Progenitor cell of endocrine pancreas (in vitro differentiated cells): ENCODE measurements around the gene DIMT1. TPM values are rescaled to one million over a fixed set of nuclear protein-coding genes. Genes with fewer than 3 reads are reported as not detected.

Experiments used
- DNase-seq: peaks from one replicate; pipeline ENCODE4 v3.0.0; 2021; ENCODE audit warnings: low spot score; ENCODE audit not compliant: unreplicated experiment
- H3K27ac Mint-ChIP-seq: 2 replicates; pipeline ENCODE4 v1.8.0; 2021; ENCODE audit warnings: mild to moderate bottlenecking, moderate library complexity, mixed read lengths
- H3K27me3 Mint-ChIP-seq: 2 replicates; pipeline ENCODE4 v1.8.0; 2021; ENCODE audit warnings: mixed read lengths
- H3K36me3 Mint-ChIP-seq: 2 replicates; pipeline ENCODE4 v1.8.0; 2022; ENCODE audit warnings: mixed read lengths; ENCODE audit not compliant: insufficient read depth
- H3K4me1 Mint-ChIP-seq: 2 replicates; pipeline ENCODE4 v1.8.0; 2021; ENCODE audit warnings: low read depth, mixed read lengths
- H3K4me3 Mint-ChIP-seq: 2 replicates; pipeline ENCODE4 v1.8.0; 2021; ENCODE audit warnings: low read depth, mild to moderate bottlenecking, moderate library complexity, mixed read lengths
- H3K9me3 Mint-ChIP-seq: 2 replicates; pipeline ENCODE4 v1.8.0; 2021; ENCODE audit warnings: low read depth, mixed read lengths
- total RNA-seq: library from RNA; stranded (reverse); gene quantifications from 2 replicates; pipeline ENCODE4 v1.2.1, GENCODE V29; 2021
- TF ChIP-seq, protein P1 (sequence below): fragments of 200-600 bp; sonication (generic); IDR thresholded peaks from one replicate; pipeline ENCODE4 v1.5.0; 2021; ENCODE audit warnings: antibody characterized with exemption, mild to moderate bottlenecking; ENCODE audit not compliant: unreplicated experiment

Gene DIMT1
- total RNA-seq, 1 donor from 2014 or later: 18.6 TPM

DNA sequence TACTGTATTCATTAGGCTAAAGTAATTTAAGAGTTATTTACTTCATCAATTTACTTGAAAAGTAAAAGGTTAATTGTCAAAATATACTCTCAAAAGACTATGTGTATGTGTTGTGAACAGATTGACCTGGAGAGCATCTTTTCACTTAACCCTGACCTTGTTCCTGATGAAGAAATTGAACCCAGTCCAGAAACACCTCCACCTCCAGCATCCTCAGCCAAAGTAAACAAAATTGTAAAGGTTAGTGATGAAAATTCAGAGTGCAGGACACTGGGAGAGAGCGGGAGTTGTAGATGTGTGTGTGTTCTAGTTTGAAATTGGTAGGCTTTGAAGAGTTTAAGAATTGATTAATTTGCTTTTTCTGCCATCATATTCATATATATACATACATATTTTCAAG, 55.8 kb downstream of the DIMT1 start:
- Mint-ChIP-seq H3K36me3 (peaks cover 13% of the 10 kb centered on the region), H3K27me3 (no peaks in the 10 kb centered on the region), H3K4me3 (no peak overlapping the region), H3K9me3 (no peaks in the 10 kb centered on the region), H3K27ac (no peak overlapping the region), H3K4me1 (peaks cover 3% of the 10 kb centered on the region)
- no peak for DNase-seq
- TF ChIP-seq, protein P1, sequence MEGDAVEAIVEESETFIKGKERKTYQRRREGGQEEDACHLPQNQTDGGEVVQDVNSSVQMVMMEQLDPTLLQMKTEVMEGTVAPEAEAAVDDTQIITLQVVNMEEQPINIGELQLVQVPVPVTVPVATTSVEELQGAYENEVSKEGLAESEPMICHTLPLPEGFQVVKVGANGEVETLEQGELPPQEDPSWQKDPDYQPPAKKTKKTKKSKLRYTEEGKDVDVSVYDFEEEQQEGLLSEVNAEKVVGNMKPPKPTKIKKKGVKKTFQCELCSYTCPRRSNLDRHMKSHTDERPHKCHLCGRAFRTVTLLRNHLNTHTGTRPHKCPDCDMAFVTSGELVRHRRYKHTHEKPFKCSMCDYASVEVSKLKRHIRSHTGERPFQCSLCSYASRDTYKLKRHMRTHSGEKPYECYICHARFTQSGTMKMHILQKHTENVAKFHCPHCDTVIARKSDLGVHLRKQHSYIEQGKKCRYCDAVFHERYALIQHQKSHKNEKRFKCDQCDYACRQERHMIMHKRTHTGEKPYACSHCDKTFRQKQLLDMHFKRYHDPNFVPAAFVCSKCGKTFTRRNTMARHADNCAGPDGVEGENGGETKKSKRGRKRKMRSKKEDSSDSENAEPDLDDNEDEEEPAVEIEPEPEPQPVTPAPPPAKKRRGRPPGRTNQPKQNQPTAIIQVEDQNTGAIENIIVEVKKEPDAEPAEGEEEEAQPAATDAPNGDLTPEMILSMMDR: no peak

DNA sequence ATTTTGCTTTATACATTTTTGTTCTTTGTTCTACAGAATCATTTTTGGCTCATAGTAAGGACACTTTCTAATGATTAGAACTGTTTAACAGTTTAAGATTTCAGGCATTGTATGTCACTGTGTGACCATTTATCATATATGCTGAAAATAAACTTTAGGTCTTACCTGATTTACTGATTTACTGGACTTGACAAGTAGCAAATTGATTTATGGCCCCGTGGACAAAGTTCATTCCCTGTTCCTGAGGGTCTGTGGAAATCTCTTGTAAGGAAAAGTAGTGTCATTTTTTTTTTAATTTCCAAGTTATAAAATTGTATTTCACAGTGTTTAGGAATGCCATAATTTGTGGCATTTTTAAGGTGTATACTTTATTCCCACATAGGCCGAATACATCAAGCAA, 57.0 kb downstream of the DIMT1 start:
- no peak overlapping the region for H3K4me3 Mint-ChIP-seq
- peaks cover 3% of the 10 kb centered on the region for H3K4me1 Mint-ChIP-seq
- no peaks in the 10 kb centered on the region for H3K27me3 Mint-ChIP-seq
- TF ChIP-seq, protein P1: no peak
- no peaks in the 10 kb centered on the region for H3K9me3 Mint-ChIP-seq
- peaks cover 12% of the 10 kb centered on the region for H3K36me3 Mint-ChIP-seq
- DNase-seq: no peak
- H3K27ac Mint-ChIP-seq: no peak overlapping the region

DNA sequence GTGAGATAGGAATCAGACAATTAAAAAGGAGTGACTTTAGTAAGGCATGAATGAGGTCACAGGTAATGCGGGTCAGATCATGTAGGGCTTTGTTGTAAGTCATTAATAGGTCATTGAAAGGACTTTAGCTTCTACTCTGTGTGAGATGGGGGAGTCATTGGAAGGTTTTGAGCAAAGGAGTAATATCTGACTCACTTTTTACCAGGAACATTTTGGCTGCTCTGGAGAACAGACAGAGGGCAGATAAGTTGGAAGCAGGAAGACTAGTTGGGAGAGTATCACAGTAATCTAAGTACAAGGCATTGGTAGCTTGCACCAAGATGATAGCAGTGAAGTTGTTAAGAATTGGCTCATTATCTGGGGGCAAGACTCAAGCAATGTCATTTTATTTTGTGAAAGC, 60.3 kb downstream of the DIMT1 start:
- Mint-ChIP-seq H3K27ac (no peak overlapping the region), H3K9me3 (peaks cover 3% of the 10 kb centered on the region), H3K4me3 (no peak overlapping the region), H3K36me3 (peaks cover 4% of the 10 kb centered on the region), H3K27me3 (no peaks in the 10 kb centered on the region), H3K4me1 (peaks cover 3% of the 10 kb centered on the region)
- TF ChIP-seq, protein P1: no peak
- no peak for DNase-seq

DNA sequence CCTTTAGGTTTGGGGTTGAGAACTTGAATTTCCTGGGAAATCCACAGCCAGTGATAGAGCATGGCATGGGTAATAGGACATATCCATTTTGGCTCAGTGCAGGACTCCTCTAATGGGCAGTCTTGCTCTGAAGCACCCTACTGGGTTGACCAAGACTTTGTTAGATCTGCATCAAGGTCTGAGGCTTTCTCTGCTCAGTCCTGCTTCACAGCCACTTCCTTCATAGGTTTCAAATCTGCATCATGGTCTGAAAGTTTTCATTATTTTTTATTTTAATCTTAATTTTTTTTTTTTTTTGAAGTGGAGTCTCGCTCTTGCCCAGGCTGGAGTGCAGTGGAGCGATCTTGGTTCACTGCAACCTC, 61.2 kb downstream of the DIMT1 start:
- H3K27ac Mint-ChIP-seq: no peak overlapping the region
- H3K27me3 Mint-ChIP-seq: no peaks in the 10 kb centered on the region
- TF ChIP-seq, protein P1: no peak
- no peak overlapping the region for H3K4me3 Mint-ChIP-seq
- H3K4me1 Mint-ChIP-seq: peaks cover 3% of the 10 kb centered on the region
- H3K36me3 Mint-ChIP-seq: peaks cover 4% of the 10 kb centered on the region
- H3K9me3 Mint-ChIP-seq: peaks cover 3% of the 10 kb centered on the region
- DNase-seq: no peak

DNA sequence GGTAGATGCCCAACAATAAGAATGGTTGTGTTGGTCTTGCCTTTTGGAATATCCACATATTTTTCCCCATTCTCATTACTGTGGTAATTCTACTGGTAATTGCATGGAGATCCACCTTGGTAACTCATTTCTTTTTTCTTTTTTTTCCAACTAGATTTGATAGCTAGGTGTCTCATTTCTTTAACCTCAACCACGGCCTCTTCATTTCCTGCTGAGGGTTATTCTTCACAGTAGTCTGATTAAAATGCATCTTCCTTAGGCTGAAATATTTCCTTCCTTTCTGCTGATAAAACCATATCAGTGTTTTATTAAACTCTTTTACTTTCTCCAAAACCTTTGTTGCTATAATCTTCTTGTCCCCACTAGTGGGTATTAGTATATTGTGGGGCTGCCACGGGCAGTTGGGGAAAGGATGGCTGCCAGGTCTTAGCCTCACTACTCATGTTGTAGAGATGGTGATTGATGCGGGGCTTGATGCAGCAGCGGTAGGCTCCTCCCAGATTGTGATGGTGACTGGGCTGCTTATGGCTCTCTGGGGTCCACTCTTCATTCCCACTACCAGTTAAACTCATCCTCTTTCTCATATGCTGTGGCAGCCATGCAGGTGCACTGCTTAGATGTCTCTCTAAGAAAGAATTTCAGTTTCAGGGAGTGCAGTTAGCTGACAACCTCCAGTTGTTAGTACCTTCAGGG, 61.8 kb downstream of the DIMT1 start:
- no peak for DNase-seq
- H3K9me3 Mint-ChIP-seq: peaks cover 3% of the 10 kb centered on the region
- H3K4me3 Mint-ChIP-seq: no peak overlapping the region
- peak overlapping the region; percentile 5 for H3K27ac Mint-ChIP-seq
- H3K36me3 Mint-ChIP-seq: peaks cover 4% of the 10 kb centered on the region
- no peaks in the 10 kb centered on the region for H3K27me3 Mint-ChIP-seq
- TF ChIP-seq, protein P1: no peak
- H3K4me1 Mint-ChIP-seq: peaks cover 2% of the 10 kb centered on the region
